ENCODE measurements around the gene CDHR4. TPM values are rescaled to one million over a fixed set of nuclear protein-coding genes. Genes with fewer than 3 reads are reported as not detected.

The CDHR4 gene
- total and polyA plus RNA-seq, 2 of the 8 experiments (the other 6 are each of a cell fraction or from before 2014, with no cell fraction given) = 0.50 to 0.60 TPM

GRCh38 chr3:49844464-49845183 lies 45.0 kb upstream of the CDHR4 start:
- Histone ChIP-seq H3K36me3 (ENCODE audit: control insufficient read depth in 2 of 4, insufficient read depth in 4 of 4, low read length in 3 of 4) (peaks cover 2 to 43% (median 31%) of the 10 kb centered on the region in 4 experiments; a peak in 6 of 8 replicates), H3K14ac (ENCODE audit: insufficient read length) (no peak overlapping the region), H2BK20ac (ENCODE audit: low read length) (no peak overlapping the region), H3K27ac (ENCODE audit: low read depth, low read length) (no peak overlapping the region), H2BK15ac (ENCODE audit: low read length) (no peak overlapping the region), H3K9ac (replicated peaks in 1 of 4; ENCODE audit: extremely low read depth in 1 of 4, low read depth in 3 of 4, low read length in 3 of 4) (no peak overlapping the region), H3K4me2 (ENCODE audit: insufficient read depth in 1 of 2, low read depth in 2 of 2, low read length in 2 of 2) (no peak overlapping the region), H3K79me1 (ENCODE audit: low read depth, low read length) (peaks cover 2% of the 10 kb centered on the region; the same call in 1 of the 2 replicates), H4K20me1 (replicated peaks in 1 of 2; ENCODE audit: control insufficient read depth in 1 of 2, insufficient read depth in 2 of 2, low read length in 2 of 2) (peaks cover 0 to 5% of the 10 kb centered on the region in 2 experiments), H3K4me1 (replicated peaks in 1 of 4; ENCODE audit: control insufficient read depth in 3 of 4, insufficient read depth in 4 of 4, low read length in 3 of 4) (peaks cover 0 to 6% (median 0%) of the 10 kb centered on the region in 4 experiments; a peak in 2 of 7 replicates), H2AFZ (ENCODE audit: low read length) (no peak overlapping the region), H2BK12ac (ENCODE audit: low read depth, low read length) (no peak overlapping the region), H3K4me3 (ENCODE audit: extremely low read depth in 1 of 4, insufficient read depth in 2 of 4, low read depth in 3 of 4, low read length in 4 of 4) (no peak overlapping the region), H3K4ac (replicated peaks; ENCODE audit: insufficient read length, low read depth, low read length) (no peak overlapping the region), H3K27me3 (replicated peaks in 1 of 4; ENCODE audit: control insufficient read depth in 3 of 4, extremely low read depth in 1 of 4, insufficient read depth in 3 of 4, low read length in 3 of 4) (no peaks in the 10 kb centered on the region), H4K5ac (ENCODE audit: insufficient read length, low read depth, low read length) (no peak overlapping the region), H2BK120ac (replicated peaks; ENCODE audit: low read depth, low read length) (no peak overlapping the region), H3K79me2 (ENCODE audit: control insufficient read depth in 1 of 2, insufficient read depth in 2 of 2, low read length in 2 of 2) (no peaks in the 10 kb centered on the region), H2AK5ac (ENCODE audit: low read depth, low read length) (no peak overlapping the region), H3K23ac (ENCODE audit: insufficient read length) (no peak overlapping the region), H4K8ac (ENCODE audit: extremely low read depth, insufficient read depth, low read length) (no peak overlapping the region), H3K56ac (replicated peaks; ENCODE audit: insufficient read length, low read depth, low read length) (no peak overlapping the region), H3K23me2 (ENCODE audit: low read depth, low read length) (no peaks in the 10 kb centered on the region), H2BK5ac (ENCODE audit: low read depth, low read length) (no peak overlapping the region), H4K91ac (replicated peaks; ENCODE audit: insufficient read length, low read length) (no peak overlapping the region), H3K18ac (ENCODE audit: extremely low read depth, low read length) (no peak overlapping the region), H3K9me3 (ENCODE audit: insufficient read depth in 2 of 2, low read depth in 1 of 2, low read length in 1 of 2) (no peaks in the 10 kb centered on the region)
- 82% methylated on average over 5 of the region's 5 CpGs; no CpG with 5 or more reads in 1 of the 2 experiments for WGBS, 2 experiments (ENCODE audit: extremely low coverage in 1 of 2, insufficient coverage in 1 of 2, insufficient read length in 1 of 2, insufficient replicate concordance in 2 of 2, low coverage in 1 of 2, low lambda C conversion rate in 2 of 2, missing lambda C conversion rate in 1 of 2)
- ChIA-PET CTCF (ENCODE audit: partially characterized antibody) (interaction anchor here (1.1 to 15.2 kb wide), 10 partner anchors 10 to 85 kb away, joined by 4 to 306 read pairs (median 6); partner anchors contain the start of genes CDHR4, INKA1, MON1A and MST1R), POLR2A (ENCODE audit: partially characterized antibody) (interaction anchor here (1.0 to 1.3 kb wide), 4 partner anchors 14 to 66 kb away, joined by 3 to 4 read pairs (median 4); no protein-coding TSS in a partner anchor)
- DNase-seq (ENCODE audit: low read depth in 1 of 2, low spot score in 2 of 2) (no peak), FAIRE-seq (no peak)
- TF ChIP-seq TAF1 (IDR thresholded peaks at IDR 0.05; ENCODE audit: low read depth, low read length) (no peak), GABPA (IDR thresholded peaks at IDR 0.05; ENCODE audit: borderline replicate concordance, insufficient read depth, low read length) (no peak), EP300 (IDR thresholded peaks at IDR 0.05; ENCODE audit: borderline replicate concordance in 1 of 2, low read depth in 2 of 2, low read length in 2 of 2) (no peak), RFX5 (IDR thresholded peaks at IDR 0.05; ENCODE audit: borderline replicate concordance, low read depth, low read length) (no peak), SRF (IDR thresholded peaks at IDR 0.05; ENCODE audit: low read depth, low read length) (no peak), POU5F1 (IDR thresholded peaks at IDR 0.05; ENCODE audit: low read depth, low read length) (no peak), CBX8 (IDR thresholded peaks at IDR 0.05; ENCODE audit: borderline replicate concordance, low read depth, low read length) (no peak), RAD21 (IDR thresholded peaks at IDR 0.05 in 1 of 2, conservative IDR thresholded peaks at IDR 0.05 in 1 of 2; ENCODE audit: low read depth in 2 of 2, low read length in 2 of 2) (no peak), FOSL1 (IDR thresholded peaks at IDR 0.05; ENCODE audit: insufficient read depth, low read depth, low read length) (no peak)
- TF ChIP-seq, protein P1, sequence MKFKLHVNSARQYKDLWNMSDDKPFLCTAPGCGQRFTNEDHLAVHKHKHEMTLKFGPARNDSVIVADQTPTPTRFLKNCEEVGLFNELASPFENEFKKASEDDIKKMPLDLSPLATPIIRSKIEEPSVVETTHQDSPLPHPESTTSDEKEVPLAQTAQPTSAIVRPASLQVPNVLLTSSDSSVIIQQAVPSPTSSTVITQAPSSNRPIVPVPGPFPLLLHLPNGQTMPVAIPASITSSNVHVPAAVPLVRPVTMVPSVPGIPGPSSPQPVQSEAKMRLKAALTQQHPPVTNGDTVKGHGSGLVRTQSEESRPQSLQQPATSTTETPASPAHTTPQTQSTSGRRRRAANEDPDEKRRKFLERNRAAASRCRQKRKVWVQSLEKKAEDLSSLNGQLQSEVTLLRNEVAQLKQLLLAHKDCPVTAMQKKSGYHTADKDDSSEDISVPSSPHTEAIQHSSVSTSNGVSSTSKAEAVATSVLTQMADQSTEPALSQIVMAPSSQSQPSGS (IDR thresholded peaks at IDR 0.05; ENCODE audit: low read length) = no peak
